Endothelial cell of umbilical vein (primary cell): Measurements from ENCODE around the gene SCNM1.

Source experiments
- CTCF ChIP-seq, 2 donors: IDR thresholded peaks; 1 replicate in 1 of 2; 2 replicates in 1 of 2; pipeline ENCODE4 v1.5.1; 2011; ENCODE audit warnings: low read length in 2 of 2, mild to moderate bottlenecking in 2 of 2, moderate library complexity in 2 of 2, control low read depth in 1 of 2, inconsistent platforms in 1 of 2, low read depth in 1 of 2; ENCODE audit not compliant: insufficient read depth in 1 of 2; ENCODE audit errors: extremely low read depth in 1 of 2
- EZH2 ChIP-seq: IDR thresholded peaks from 2 replicates; pipeline ENCODE4 v1.6.1; 2012; ENCODE audit warnings: borderline replicate concordance, low read depth, mild to moderate bottlenecking, moderate library complexity, low read length, inconsistent platforms; ENCODE audit not compliant: severe bottlenecking
- POLR2A ChIP-seq: IDR thresholded peaks from 2 replicates; pipeline ENCODE4 v1.6.1; 2012; ENCODE audit warnings: low read depth, mild to moderate bottlenecking, control low read depth, low read length

DNA sequence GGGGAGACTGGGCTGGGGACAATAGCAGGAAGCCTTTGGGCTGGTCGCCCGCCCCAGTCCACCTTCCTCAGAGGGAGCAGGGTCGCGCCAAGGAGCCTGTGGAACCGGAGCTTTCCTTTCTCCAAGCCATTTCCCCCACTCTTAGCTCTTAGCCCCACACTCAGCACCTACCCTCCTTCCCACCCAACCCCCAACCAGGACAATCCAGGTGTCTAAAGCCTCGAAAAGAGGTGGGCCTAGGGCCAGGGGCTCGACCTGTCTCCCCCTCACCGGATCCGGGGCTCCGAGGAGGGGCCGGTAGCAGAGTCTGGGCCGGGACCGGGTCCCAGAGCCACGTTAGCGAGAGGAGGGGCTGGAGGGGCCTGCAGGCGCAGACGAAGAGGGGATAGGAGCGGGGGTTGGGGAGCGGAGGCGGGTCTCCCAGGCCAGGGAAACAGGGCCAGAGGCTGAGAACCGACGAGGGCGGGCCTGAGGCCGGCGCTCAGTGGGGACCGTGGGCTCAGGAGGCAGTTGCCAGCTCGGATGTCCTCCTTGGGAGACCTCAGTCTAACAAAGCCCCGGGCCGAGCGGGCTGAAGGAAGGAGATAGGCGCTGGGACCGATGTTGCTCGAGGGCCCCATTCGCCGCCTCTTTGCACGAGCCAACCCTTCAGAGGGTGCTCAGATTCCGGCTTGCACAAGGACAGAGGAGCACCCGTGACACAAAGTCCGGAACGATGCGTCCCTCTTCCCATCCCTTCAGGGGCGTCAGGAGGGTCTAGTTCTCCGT is 20.5 kb upstream of the SCNM1 start:
- no peak for TF ChIP-seq CTCF (IDR thresholded peaks at IDR 0.05; ENCODE audit: extremely low read depth in 1 of 2, insufficient read depth in 1 of 2, low read depth in 1 of 2, low read length in 2 of 2)
- no peak for TF ChIP-seq EZH2
- TF ChIP-seq POLR2A = no peak
